ENCODE data around the gene MIS18A. TPM values are rescaled to one million over a fixed set of nuclear protein-coding genes. Genes with fewer than 3 reads are reported as not detected.

Gene MIS18A
- total and polyA plus RNA-seq, 10 of the 15 experiments (the other 5 are each of a cell fraction or from before 2014, with no cell fraction given): 6.5 to 48.9 (median 24.8) TPM

GRCh38 chr21:32306021-32306780, 27.4 kb upstream of the MIS18A start:
- Histone ChIP-seq H3K9me3 (replicated peaks; ENCODE audit: control insufficient read depth, insufficient read depth, low read length) (no peaks in the 10 kb centered on the region), H3K79me2 (ENCODE audit: control insufficient read depth, insufficient read depth, low read length) (no peaks in the 10 kb centered on the region), H4K20me1 (ENCODE audit: control insufficient read depth, insufficient read depth) (no peaks in the 10 kb centered on the region), H3K4me2 (ENCODE audit: control insufficient read depth, insufficient read depth) (no peak overlapping the region), H2AFZ (ENCODE audit: control insufficient read depth, low read depth, low read length) (no peak overlapping the region), H3K27me3 (replicated peaks in 1 of 2; ENCODE audit: control insufficient read depth in 2 of 2, insufficient read depth in 2 of 2, low read length in 1 of 2) (no peaks in the 10 kb centered on the region), H3K4me3 (no peak overlapping the region), H3K4me1 (ENCODE audit: control insufficient read depth, insufficient read depth, low read length) (no peaks in the 10 kb centered on the region), H3K9ac (ENCODE audit: control insufficient read depth, insufficient read depth, low read length) (no peak overlapping the region), H3K36me3 (ENCODE audit: control insufficient read depth in 2 of 2, insufficient read depth in 2 of 2, low read length in 1 of 2) (peaks cover 3 to 11% of the 10 kb centered on the region in 2 experiments; a peak in 3 of 4 replicates), H3K27ac (ENCODE audit: control insufficient read depth, insufficient read depth) (no peak overlapping the region)
- intact Hi-C loops (cut with micrococcal nuclease; ENCODE audit: unreplicated experiment) (no loop called here), in situ Hi-C loops (cut with MboI) (no loop called here)
- WGBS (ENCODE audit: insufficient coverage, insufficient replicate concordance, low lambda C conversion rate, missing lambda C conversion rate): 97% methylated on average over 22 of the region's 22 CpGs
- ATAC-seq (no peak), DNase-seq (ENCODE audit: low read depth, low spot score) (no peak), FAIRE-seq (no peak)
- ChIA-PET CTCF (interaction anchor here (0.7 kb wide), 1 partner anchor 61 kb away, joined by 4 read pairs; no protein-coding TSS in a partner anchor), SMC1A (ENCODE audit: uncharacterized antibody, unreplicated experiment) (no interaction called here), RAD21 (ENCODE audit: unreplicated experiment) (no interaction called here), POLR2A (no interaction called here)
- BruUV-seq (replicated peaks): no TSS peak
- TF ChIP-seq DPF2 (IDR thresholded peaks at IDR 0.05) (no peak), E4F1 (IDR thresholded peaks at IDR 0.05; ENCODE audit: borderline replicate concordance, partially characterized antibody) (no peak), BCLAF1 (IDR thresholded peaks at IDR 0.05) (no peak), ZNF207 (IDR thresholded peaks at IDR 0.05; ENCODE audit: borderline replicate concordance) (no peak), PAX8 (IDR thresholded peaks at IDR 0.05) (no peak)
- TF ChIP-seq, protein P1, sequence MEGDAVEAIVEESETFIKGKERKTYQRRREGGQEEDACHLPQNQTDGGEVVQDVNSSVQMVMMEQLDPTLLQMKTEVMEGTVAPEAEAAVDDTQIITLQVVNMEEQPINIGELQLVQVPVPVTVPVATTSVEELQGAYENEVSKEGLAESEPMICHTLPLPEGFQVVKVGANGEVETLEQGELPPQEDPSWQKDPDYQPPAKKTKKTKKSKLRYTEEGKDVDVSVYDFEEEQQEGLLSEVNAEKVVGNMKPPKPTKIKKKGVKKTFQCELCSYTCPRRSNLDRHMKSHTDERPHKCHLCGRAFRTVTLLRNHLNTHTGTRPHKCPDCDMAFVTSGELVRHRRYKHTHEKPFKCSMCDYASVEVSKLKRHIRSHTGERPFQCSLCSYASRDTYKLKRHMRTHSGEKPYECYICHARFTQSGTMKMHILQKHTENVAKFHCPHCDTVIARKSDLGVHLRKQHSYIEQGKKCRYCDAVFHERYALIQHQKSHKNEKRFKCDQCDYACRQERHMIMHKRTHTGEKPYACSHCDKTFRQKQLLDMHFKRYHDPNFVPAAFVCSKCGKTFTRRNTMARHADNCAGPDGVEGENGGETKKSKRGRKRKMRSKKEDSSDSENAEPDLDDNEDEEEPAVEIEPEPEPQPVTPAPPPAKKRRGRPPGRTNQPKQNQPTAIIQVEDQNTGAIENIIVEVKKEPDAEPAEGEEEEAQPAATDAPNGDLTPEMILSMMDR (IDR thresholded peaks at IDR 0.05 in 2 of 3, conservative IDR thresholded peaks at IDR 0.05 in 1 of 3; ENCODE audit: control insufficient read depth in 2 of 3, extremely low read depth in 1 of 3, insufficient read depth in 1 of 3, low read depth in 3 of 3, low read length in 3 of 3): 0 out of 6 replicates have a peak, but pooled peaks of 1 of the 3 experiments have one; percentile 7
